ENCODE results near the gene LIMS3. TPM values are rescaled to one million over a fixed set of nuclear protein-coding genes. Genes with fewer than 3 reads are reported as not detected.
"Not testable (repeated sequence)": the region's sequence is repeated elsewhere in the genome, so short reads cannot be mapped to it uniquely, and the experiment has no call there.

LIMS3 gene
- total RNA-seq, 2 donors from 2014 or later: 0.43 to 1.0 TPM

GRCh38 chr2:109908626-109909025, 10.1 kb downstream of the LIMS3 start:
- not testable (repeated sequence) for H3K4me1 Mint-ChIP-seq (ENCODE audit: low read depth in 2 of 2); H3K9me3 Mint-ChIP-seq; H3K4me3 Mint-ChIP-seq; DNase-seq (ENCODE audit: low spot score); H3K27ac Mint-ChIP-seq; ATAC-seq; H3K36me3 Mint-ChIP-seq; H3K27me3 Mint-ChIP-seq

- H3K9me3 Mint-ChIP-seq; ATAC-seq; H3K4me1 Mint-ChIP-seq (ENCODE audit: low read depth in 2 of 2); H3K36me3 Mint-ChIP-seq; H3K27ac Mint-ChIP-seq; DNase-seq (ENCODE audit: low spot score); H3K4me3 Mint-ChIP-seq; H3K27me3 Mint-ChIP-seq: not testable (repeated sequence)
Measured at GRCh38 chr2:109910789-109911188, 12.3 kb downstream of the LIMS3 start.

GRCh38 chr2:109913911-109914310, 15.4 kb downstream of the LIMS3 start:
- not testable (repeated sequence) for H3K27ac Mint-ChIP-seq; ATAC-seq; DNase-seq (ENCODE audit: low spot score); H3K27me3 Mint-ChIP-seq; H3K4me1 Mint-ChIP-seq (ENCODE audit: low read depth in 2 of 2); H3K4me3 Mint-ChIP-seq; H3K9me3 Mint-ChIP-seq; H3K36me3 Mint-ChIP-seq

GRCh38 chr2:109914552-109914951, 16.1 kb downstream of the LIMS3 start:
- not testable (repeated sequence) for H3K27me3 Mint-ChIP-seq; H3K36me3 Mint-ChIP-seq; DNase-seq (ENCODE audit: low spot score); H3K4me1 Mint-ChIP-seq (ENCODE audit: low read depth in 2 of 2); H3K9me3 Mint-ChIP-seq; H3K27ac Mint-ChIP-seq; H3K4me3 Mint-ChIP-seq; ATAC-seq

- not testable (repeated sequence) for DNase-seq (ENCODE audit: low spot score); H3K27ac Mint-ChIP-seq; ATAC-seq; H3K36me3 Mint-ChIP-seq; H3K4me1 Mint-ChIP-seq (ENCODE audit: low read depth in 2 of 2); H3K9me3 Mint-ChIP-seq; H3K27me3 Mint-ChIP-seq; H3K4me3 Mint-ChIP-seq
Measured at GRCh38 chr2:109915830-109916229, 17.3 kb downstream of the LIMS3 start.

- not testable (repeated sequence) for H3K27ac Mint-ChIP-seq
Measured at GRCh38 chr2:109920162-109920561, 21.7 kb downstream of the LIMS3 start.

GRCh38 chr2:109921543-109922384, 23.3 kb downstream of the LIMS3 start:
- not testable (repeated sequence) for H3K4me3 Mint-ChIP-seq; H3K27me3 Mint-ChIP-seq; ATAC-seq; H3K9me3 Mint-ChIP-seq; H3K27ac Mint-ChIP-seq; H3K4me1 Mint-ChIP-seq (ENCODE audit: low read depth in 2 of 2); H3K36me3 Mint-ChIP-seq; DNase-seq (ENCODE audit: low spot score)

More at GRCh38 chr2:109920162-109920561, 21.7 kb downstream of the LIMS3 start:
- not testable (repeated sequence) for H3K27me3 Mint-ChIP-seq; H3K9me3 Mint-ChIP-seq; H3K4me3 Mint-ChIP-seq; ATAC-seq; H3K4me1 Mint-ChIP-seq (ENCODE audit: low read depth in 2 of 2); H3K36me3 Mint-ChIP-seq; DNase-seq (ENCODE audit: low spot score)

GRCh38 chr2:109924481-109924880, 26.0 kb downstream of the LIMS3 start:
- ATAC-seq; H3K4me1 Mint-ChIP-seq (ENCODE audit: low read depth in 2 of 2); H3K27me3 Mint-ChIP-seq; H3K4me3 Mint-ChIP-seq; DNase-seq (ENCODE audit: low spot score); H3K9me3 Mint-ChIP-seq; H3K27ac Mint-ChIP-seq; H3K36me3 Mint-ChIP-seq: not testable (repeated sequence)

GRCh38 chr2:109927803-109928202, 29.3 kb downstream of the LIMS3 start:
- not testable (repeated sequence) for H3K9me3 Mint-ChIP-seq; H3K4me3 Mint-ChIP-seq; H3K4me1 Mint-ChIP-seq (ENCODE audit: low read depth in 2 of 2); H3K27ac Mint-ChIP-seq; H3K27me3 Mint-ChIP-seq; DNase-seq (ENCODE audit: low spot score); ATAC-seq; H3K36me3 Mint-ChIP-seq

GRCh38 chr2:109929222-109929621, 30.7 kb downstream of the LIMS3 start:
- not testable (repeated sequence) for H3K27me3 Mint-ChIP-seq; DNase-seq (ENCODE audit: low spot score); H3K9me3 Mint-ChIP-seq; H3K4me1 Mint-ChIP-seq (ENCODE audit: low read depth in 2 of 2); H3K27ac Mint-ChIP-seq; H3K4me3 Mint-ChIP-seq; H3K36me3 Mint-ChIP-seq; ATAC-seq

- not testable (repeated sequence) for H3K9me3 Mint-ChIP-seq; H3K4me1 Mint-ChIP-seq (ENCODE audit: low read depth in 2 of 2); DNase-seq (ENCODE audit: low spot score); H3K27ac Mint-ChIP-seq; H3K36me3 Mint-ChIP-seq; ATAC-seq; H3K27me3 Mint-ChIP-seq; H3K4me3 Mint-ChIP-seq
Measured at GRCh38 chr2:109936534-109936933, 38.0 kb downstream of the LIMS3 start.

GRCh38 chr2:109945362-109945761, 46.9 kb downstream of the LIMS3 start:
- not testable (repeated sequence) for ATAC-seq; H3K27ac Mint-ChIP-seq; H3K4me3 Mint-ChIP-seq; H3K4me1 Mint-ChIP-seq (ENCODE audit: low read depth in 2 of 2); H3K27me3 Mint-ChIP-seq; H3K36me3 Mint-ChIP-seq; H3K9me3 Mint-ChIP-seq; DNase-seq (ENCODE audit: low spot score)

GRCh38 chr2:109947262-109947958, 48.9 kb downstream of the LIMS3 start:
- H3K9me3 Mint-ChIP-seq; H3K27ac Mint-ChIP-seq; H3K4me3 Mint-ChIP-seq; H3K36me3 Mint-ChIP-seq; DNase-seq (ENCODE audit: low spot score); H3K4me1 Mint-ChIP-seq (ENCODE audit: low read depth in 2 of 2); H3K27me3 Mint-ChIP-seq: not testable (repeated sequence)
- peak; percentile 36 to 76 for ATAC-seq

- H3K27ac Mint-ChIP-seq; ATAC-seq; H3K4me1 Mint-ChIP-seq (ENCODE audit: low read depth in 2 of 2); H3K36me3 Mint-ChIP-seq; H3K9me3 Mint-ChIP-seq; H3K27me3 Mint-ChIP-seq; DNase-seq (ENCODE audit: low spot score); H3K4me3 Mint-ChIP-seq: not testable (repeated sequence)
Measured at GRCh38 chr2:109947959-109948520, 49.6 kb downstream of the LIMS3 start.
